Activated T-cell treated with anti-CD3 and anti-CD28 coated beads, Interleukin-2, amount 50 U/mL, for 48 hours (primary cell): ENCODE results near the gene DENND6A.
A peak's percentile ranks its signal among the peaks of the same experiment; 100 is the strongest.
"Not testable (repeated sequence)": the region's sequence is repeated elsewhere in the genome, so short reads cannot be mapped to it uniquely, and the experiment has no call there.

ENCODE experiments used
- DNase-seq, 2 experiments: peaks; one replicate each; pipeline ENCODE4 v3.0.0-alpha.2; 2020

Gene DENND6A

GRCh38 chr3:57692396-57693147, at the start of gene DENND6A:
TSS of gene DENND6A (minus strand) at chr3:57693077. CDS start at chr3:57693018, 59 bp downstream.
- peak; percentile 97 for DNase-seq

GRCh38 chr3:57740027-57740426, 47.1 kb upstream of the DENND6A start:
- DNase-seq: no peak

- DNase-seq: no peak
Observed at GRCh38 chr3:57738391-57738790, 45.5 kb upstream of the DENND6A start.

GRCh38 chr3:57737840-57738239, 45.0 kb upstream of the DENND6A start:
- DNase-seq: no peak

- no peak for DNase-seq
Observed at GRCh38 chr3:57735405-57735804, 42.5 kb upstream of the DENND6A start.

GRCh38 chr3:57733790-57734189, 40.9 kb upstream of the DENND6A start:
- no peak for DNase-seq

GRCh38 chr3:57731311-57731710, 38.4 kb upstream of the DENND6A start:
- no peak for DNase-seq

- DNase-seq: no peak
Observed at GRCh38 chr3:57730682-57731081, 37.8 kb upstream of the DENND6A start.

- no peak for DNase-seq
Observed at GRCh38 chr3:57729334-57730045, 36.6 kb upstream of the DENND6A start.

- DNase-seq: no peak
Observed at GRCh38 chr3:57727106-57727505, 34.2 kb upstream of the DENND6A start.

GRCh38 chr3:57726397-57726796, 33.5 kb upstream of the DENND6A start:
- DNase-seq: no peak

GRCh38 chr3:57718118-57718517, 25.2 kb upstream of the DENND6A start:
- no peak for DNase-seq

- DNase-seq: no peak
Observed at GRCh38 chr3:57717205-57717868, 24.5 kb upstream of the DENND6A start.

GRCh38 chr3:57715686-57716085, 22.8 kb upstream of the DENND6A start:
- no peak for DNase-seq

- DNase-seq: no peak
Observed at GRCh38 chr3:57709559-57709958, 16.7 kb upstream of the DENND6A start.

GRCh38 chr3:57709031-57709430, 16.2 kb upstream of the DENND6A start:
- DNase-seq: no peak

GRCh38 chr3:57706462-57706861, 13.6 kb upstream of the DENND6A start:
- no peak for DNase-seq

GRCh38 chr3:57705351-57705750, 12.5 kb upstream of the DENND6A start:
- DNase-seq: not testable (repeated sequence)

GRCh38 chr3:57701781-57702180, 8.9 kb upstream of the DENND6A start:
- no peak for DNase-seq

- DNase-seq: no peak
Observed at GRCh38 chr3:57700737-57701136, 7.9 kb upstream of the DENND6A start.

- no peak for DNase-seq
Observed at GRCh38 chr3:57699591-57699990, 6.7 kb upstream of the DENND6A start.

GRCh38 chr3:57696801-57697321, 4.0 kb upstream of the DENND6A start:
- no peak for DNase-seq

GRCh38 chr3:57694146-57694545, 1.3 kb upstream of the DENND6A start:
- DNase-seq: no peak

- not testable (repeated sequence) for DNase-seq
Observed at GRCh38 chr3:57692133-57692395, 813 bp downstream of the DENND6A start.
